Omental fat pad (tissue), 4 donors: ENCODE measurements around the gene FH. TPM values are rescaled to one million over a fixed set of nuclear protein-coding genes. Genes with fewer than 3 reads are reported as not detected.

Source experiments
- ATAC-seq: fragments of 150-250 bp; one replicate; pipeline ENCODE4 v1.9.1; 2016; ENCODE audit warnings: mild to moderate bottlenecking, moderate library complexity; ENCODE audit not compliant: low FRiP score
- DNase-seq: peaks from one replicate; pipeline ENCODE4 v3.0.0-alpha.2; 2019; ENCODE audit warnings: low spot score
- total RNA-seq, 4 donors: library from RNA; depleted of rRNA; stranded (reverse); fragments of >200 nt; gene quantifications; one replicate each; pipeline ENCODE4 v1.1.0, GENCODE V29; 2016
- TF ChIP-seq, protein P1 (sequence below), 3 donors: fragments of 450-650 bp; IDR thresholded peaks; one replicate each; pipeline ENCODE4 v1.5.1; 2016 to 2017; ENCODE audit warnings: antibody characterized with exemption in 3 of 3, mild to moderate bottlenecking in 3 of 3, moderate library complexity in 2 of 3

Gene FH
- total RNA-seq, 4 donors from 2014 or later, result 28.5 to 61.6 (median 47.0) TPM

DNA sequence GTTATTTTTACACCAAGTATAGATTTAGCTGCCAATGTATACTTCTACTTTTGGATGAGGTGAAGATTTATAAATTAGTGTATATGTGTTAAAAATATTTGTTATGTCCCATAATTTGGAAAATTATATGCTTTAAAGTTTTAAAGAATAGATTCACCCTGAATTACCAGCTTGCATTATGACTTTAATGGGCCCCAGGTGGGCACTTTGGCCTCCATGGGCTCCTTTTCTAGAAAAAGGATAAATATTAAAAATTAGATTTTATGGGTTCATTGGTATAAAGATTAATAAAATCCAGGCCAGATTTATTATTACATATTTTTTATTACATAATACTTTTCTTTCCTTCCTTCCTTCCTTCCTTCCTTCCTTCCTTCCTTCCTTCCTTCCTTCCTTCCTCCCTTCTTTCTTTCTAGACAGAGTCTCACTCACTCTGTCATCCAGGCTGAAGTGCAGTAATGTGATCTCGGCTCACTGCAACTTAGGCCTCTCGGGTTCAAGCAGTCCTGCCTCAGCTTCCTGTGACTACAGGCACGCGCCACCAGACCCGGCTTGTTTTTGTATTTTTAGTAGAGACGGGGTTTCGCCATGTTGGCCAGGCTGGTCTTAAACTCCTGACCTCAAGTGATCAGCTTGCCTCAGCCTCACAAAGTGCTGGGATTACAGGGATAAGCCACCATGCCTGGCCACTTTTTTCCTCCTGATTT, 34.5 kb upstream of the FH start:
- ATAC-seq (no peak), DNase-seq (no peak)
- TF ChIP-seq, protein P1, sequence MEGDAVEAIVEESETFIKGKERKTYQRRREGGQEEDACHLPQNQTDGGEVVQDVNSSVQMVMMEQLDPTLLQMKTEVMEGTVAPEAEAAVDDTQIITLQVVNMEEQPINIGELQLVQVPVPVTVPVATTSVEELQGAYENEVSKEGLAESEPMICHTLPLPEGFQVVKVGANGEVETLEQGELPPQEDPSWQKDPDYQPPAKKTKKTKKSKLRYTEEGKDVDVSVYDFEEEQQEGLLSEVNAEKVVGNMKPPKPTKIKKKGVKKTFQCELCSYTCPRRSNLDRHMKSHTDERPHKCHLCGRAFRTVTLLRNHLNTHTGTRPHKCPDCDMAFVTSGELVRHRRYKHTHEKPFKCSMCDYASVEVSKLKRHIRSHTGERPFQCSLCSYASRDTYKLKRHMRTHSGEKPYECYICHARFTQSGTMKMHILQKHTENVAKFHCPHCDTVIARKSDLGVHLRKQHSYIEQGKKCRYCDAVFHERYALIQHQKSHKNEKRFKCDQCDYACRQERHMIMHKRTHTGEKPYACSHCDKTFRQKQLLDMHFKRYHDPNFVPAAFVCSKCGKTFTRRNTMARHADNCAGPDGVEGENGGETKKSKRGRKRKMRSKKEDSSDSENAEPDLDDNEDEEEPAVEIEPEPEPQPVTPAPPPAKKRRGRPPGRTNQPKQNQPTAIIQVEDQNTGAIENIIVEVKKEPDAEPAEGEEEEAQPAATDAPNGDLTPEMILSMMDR (IDR thresholded peaks at IDR 0.05), result no peak

DNA sequence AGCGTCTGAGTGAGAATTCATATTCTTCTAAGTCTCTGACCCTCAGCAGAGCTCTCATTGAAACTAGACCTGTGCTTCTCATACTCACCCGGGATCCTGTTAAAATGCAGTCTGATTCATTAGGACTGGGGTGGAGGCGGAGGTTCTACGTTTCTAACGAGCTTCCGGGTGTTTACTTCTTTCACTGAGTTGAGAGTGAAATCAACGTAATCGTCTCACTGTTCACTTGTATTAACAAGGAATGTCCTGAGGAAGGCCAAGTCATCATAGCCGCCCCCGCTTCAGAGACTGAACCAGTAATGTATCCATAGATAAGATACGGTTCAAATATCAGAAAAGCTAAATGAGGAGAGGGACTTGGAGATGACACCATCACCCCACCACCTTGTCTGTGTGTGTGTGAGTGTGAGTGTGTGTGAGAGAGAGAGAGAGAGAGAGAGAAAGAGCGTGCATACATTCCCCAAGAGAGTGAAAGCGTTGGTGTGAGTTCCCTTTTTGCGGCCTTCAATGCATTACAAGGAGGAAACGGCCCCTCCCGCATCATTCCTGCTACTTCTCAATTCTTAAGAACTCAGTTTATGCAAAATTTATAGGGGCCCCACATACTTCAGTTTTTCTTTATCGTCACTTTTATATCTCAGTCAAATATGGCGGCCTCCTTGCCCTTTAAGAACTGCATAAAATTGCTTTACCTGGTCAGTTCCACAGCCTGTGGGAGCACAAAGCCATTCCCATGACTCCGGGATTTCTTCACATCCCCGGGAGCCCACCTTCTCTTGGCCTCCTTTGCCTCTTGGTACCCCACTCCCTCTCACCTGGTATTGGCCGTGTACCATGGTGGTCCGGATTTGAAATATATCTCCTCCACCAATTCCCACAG, 32.4 kb upstream of the FH start:
- no peak for DNase-seq
- TF ChIP-seq, protein P1 (IDR thresholded peaks at IDR 0.05), result no peak
- no peak for ATAC-seq

DNA sequence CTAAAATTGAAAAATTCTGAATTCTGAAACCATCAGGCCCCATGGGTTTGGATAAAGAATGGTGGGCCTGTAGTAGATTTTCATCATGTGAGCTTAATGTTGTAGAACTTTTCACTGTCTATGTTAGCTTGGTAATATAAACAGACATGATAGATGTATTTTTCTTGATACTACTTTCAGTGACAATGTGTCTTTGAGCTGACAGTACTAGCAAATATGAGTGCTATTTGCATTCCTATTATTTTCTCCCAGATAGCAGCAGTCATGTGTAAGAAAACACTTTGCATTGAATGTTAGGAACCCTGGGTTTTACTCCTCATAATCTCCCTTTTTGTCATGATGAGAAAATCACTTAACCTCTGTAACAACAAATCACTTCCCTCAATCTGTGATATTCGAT, 30.8 kb upstream of the FH start:
- TF ChIP-seq, protein P1 (IDR thresholded peaks at IDR 0.05), result no peak
- ATAC-seq, result no peak
- no peak for DNase-seq

DNA sequence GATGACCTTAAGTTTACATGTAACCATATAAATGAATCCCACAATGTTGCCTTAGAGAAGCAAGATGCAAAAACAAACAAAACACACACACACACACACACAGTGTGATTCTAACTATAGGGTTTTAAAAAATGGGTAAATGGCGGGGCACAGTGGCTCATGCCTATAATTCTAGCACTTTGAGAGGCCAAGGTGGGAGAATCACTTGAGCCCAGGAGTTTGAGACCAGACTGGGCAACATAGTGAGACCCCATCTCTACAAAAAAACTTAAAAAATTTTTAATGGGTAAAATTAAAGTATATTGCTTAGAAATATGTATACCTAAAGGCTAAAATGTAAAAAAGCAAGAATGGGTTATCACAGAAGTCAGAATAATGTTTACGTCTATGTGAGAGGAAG, 28.5 kb upstream of the FH start:
- no peak for ATAC-seq
- TF ChIP-seq, protein P1 (IDR thresholded peaks at IDR 0.05), result no peak
- no peak for DNase-seq

DNA sequence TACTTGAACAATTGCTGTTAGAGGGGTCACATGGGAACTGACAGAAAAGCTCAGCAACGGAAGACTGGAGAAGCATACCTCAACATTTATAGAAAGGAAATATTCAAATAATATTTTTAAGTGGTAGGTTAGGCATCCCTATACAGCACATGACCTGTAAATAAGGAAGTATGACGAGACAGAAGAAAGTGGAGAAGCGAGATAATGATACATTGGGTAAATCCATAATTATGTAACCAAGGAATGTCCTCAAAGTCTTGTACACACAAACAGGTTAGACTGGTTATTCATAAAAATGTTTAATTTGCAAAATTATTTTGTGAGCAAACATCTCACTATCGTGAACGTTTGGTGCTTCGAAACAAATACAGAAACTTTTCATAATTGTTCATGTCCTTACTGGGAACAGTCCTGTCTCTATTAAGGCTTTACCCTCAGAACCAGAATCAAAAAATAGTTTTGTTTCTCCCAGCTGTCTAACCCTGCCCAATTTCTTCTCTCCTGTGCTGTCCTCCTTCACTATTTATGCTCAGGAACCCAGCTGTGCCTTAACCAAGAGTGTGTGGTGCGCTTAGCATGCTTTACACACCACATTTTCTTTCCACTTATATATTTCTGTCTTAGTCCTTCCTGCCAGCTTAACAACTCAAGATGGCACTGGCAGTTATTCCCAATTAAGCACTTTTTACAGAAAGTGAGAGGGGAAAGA, 22.8 kb upstream of the FH start:
- DNase-seq (no peak), ATAC-seq (no peak)
- TF ChIP-seq, protein P1 (IDR thresholded peaks at IDR 0.05), result no peak

DNA sequence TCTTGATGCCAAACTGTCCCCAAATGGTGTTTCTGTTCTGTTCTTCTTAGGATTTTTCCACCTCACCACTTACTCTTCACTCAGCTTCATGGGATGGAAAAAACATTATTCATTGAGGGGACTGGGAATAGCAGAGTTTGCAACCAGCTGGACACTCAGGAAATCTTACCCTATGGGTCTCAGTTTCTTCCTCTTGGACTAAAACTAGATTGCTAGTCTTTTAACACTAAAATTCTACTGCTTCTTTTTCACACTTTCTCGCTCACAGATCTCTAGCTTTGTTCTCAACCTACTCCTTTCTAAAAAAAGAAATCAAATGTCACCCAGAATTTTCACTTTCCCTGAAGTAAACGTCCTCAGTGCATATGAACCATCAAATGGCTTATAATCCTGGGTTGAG, 17.4 kb upstream of the FH start:
- DNase-seq, result no peak
- TF ChIP-seq, protein P1 (IDR thresholded peaks at IDR 0.05), result no peak
- ATAC-seq, result no peak
